Esophagus squamous epithelium (tissue), 4 donors: ENCODE data around the gene ALDH9A1.
"Not testable (repeated sequence)": the region's sequence is repeated elsewhere in the genome, so short reads cannot be mapped to it uniquely, and the experiment has no call there.

ENCODE experiments used
- CTCF ChIP-seq, 6 experiments: fragments of 450-650 bp in 4 of 6; fragments of 200-600 bp in 2 of 6; sonication (generic) in 2 of 6; IDR thresholded peaks; one replicate each; pipeline ENCODE4 v1.5.1; 2016 to 2019; ENCODE audit warnings: antibody characterized with exemption in 6 of 6, mild to moderate bottlenecking in 4 of 6, moderate library complexity in 4 of 6
- POLR2A ChIP-seq, 4 donors: fragments of 450-650 bp; IDR thresholded peaks; one replicate each; pipeline ENCODE4 v1.6.1; 2017; ENCODE audit warnings: antibody characterized with exemption in 4 of 4, mild to moderate bottlenecking in 4 of 4, moderate library complexity in 3 of 4

- TF ChIP-seq CTCF, POLR2A (IDR thresholded peaks at IDR 0.05): not testable (repeated sequence)
Observed at GRCh38 chr1:165716265-165717051, 18.1 kb upstream of the ALDH9A1 start.
